Muscle of arm (tissue), 12 donors: ENCODE data around the gene ANKS3. TPM values are rescaled to one million over a fixed set of nuclear protein-coding genes. Genes with fewer than 3 reads are reported as not detected.

Experiments used
- DNase-seq: peaks from one replicate; pipeline ENCODE4 v3.0.0-alpha.2; 2013
- polyA plus RNA-seq, 12 donors: library from polyadenylated mRNA; unstranded; fragments of 120-200 nt; gene quantifications; one replicate each; pipeline ENCODE4 v1.2.1, GENCODE V29; 2013; ENCODE audit not compliant: insufficient read length in 12 of 12

Gene ANKS3
- polyA plus RNA-seq, 12 donors: 8.3 to 20.2 (median 12.7) TPM; not detected in 1

DNA sequence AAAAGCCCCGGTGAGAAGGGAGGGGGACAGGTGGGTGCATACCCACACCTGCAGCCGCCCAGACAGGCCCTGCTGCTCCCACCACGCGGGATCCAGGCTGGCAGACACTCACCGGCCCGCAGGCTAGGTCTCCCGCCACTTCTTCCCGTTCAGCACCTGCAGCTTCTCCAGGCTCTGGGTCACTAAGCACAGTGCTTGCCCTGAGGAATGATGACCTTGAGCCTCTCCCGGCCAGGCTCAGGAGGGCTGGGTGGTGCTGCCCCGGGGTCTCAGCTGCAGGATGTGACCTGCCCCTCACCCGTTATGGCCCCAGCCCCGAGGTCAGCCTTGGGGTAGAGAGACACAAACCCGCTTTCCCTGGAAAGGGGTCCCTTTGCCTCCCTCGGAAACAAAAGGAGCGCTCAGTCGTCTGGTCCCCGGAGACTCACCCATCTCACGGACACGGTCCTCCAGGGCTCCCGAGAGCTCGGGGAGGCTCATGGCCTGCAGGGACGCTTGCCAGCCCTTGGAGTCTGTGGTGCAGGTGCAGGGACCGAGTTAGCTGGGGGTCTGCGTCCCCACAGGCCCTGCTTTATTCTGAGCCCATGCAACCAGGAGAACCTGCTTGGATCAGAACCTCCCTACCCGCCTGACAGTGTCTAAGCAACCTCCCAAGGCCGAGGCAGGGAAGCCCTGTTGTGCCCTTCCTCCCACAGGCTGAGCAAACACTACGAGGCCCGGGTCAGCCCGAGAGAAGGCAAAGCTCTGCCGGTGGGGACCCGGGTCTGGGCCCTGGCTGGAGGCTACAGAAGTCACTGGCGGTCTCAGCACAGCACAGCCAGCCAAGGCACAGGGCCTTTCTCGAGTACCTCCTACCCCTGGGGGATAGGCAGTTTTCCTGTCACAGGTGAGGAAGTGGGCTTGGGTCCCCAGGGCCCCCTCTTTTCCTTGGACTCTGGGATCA is 36.9 kb downstream of the ANKS3 start:
- no peak for DNase-seq

DNA sequence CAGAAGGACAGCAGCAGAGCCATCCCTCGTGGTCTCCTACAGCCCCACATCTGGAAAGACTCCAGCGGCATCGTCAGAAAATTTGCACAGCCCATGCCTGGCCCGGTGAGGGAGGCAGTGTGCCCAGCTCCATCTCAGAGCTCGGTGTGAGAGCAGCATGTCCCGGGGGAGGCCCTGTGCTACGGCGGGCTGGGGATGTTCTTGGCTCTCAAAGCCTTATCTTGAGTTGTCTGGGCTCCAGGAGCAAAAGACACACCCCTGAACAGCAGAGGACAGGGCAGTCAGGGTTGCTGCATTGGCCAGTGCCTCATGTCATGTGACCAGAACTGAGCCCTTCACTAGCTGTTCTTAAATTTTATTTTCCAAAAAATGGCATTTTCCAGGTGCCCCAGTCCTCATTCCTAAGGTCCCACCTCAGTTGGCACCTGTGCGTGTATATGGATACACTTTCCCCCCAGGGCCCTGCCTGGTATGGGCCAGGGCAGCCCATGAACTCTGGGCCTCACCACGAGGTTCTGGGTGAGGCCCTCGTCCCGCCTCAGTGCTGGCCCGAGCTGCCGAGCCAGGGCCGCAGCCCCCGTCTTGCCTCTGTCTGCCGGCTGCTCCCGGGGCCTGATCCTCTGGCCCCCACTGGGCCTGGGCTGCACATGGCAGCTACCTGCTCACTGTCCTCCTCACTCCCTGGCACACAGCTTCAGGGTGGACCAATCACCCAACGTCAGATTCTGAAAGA is 37.7 kb downstream of the ANKS3 start:
- DNase-seq: no peak

DNA sequence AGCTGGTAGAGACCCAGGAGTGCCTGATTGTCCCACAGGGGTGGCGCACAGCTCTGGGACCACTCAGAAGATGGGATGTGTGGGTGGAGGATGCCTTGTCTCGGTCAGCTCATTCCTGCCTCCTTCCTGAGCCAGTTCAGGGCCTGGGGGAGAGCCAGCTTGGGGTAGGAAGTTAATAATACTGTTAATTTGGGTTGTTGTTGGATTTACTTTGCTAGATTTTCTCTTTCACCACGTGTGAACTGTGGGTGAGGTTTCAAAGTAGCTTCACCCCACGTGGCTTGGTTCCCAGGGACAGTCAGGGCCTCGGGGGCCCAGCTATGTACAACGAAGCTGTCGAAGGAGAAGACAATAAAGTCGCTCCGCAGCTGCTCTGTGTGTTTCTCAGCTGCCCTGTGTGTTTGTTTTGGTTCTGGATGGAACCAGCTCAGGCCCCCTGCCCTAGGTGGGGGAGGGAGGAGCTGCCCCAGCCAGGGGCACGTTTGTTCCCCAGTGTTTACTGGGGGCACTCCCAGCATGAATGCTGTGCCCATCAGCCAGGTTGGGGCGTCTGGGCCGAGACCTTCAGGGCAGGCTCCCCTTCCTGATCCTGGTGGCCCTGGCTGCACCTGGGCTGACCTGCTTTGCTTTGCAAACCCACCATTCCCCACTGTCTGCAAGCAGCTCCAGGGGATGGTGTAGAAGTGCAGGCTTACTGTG is 38.4 kb downstream of the ANKS3 start:
- DNase-seq: no peak

DNA sequence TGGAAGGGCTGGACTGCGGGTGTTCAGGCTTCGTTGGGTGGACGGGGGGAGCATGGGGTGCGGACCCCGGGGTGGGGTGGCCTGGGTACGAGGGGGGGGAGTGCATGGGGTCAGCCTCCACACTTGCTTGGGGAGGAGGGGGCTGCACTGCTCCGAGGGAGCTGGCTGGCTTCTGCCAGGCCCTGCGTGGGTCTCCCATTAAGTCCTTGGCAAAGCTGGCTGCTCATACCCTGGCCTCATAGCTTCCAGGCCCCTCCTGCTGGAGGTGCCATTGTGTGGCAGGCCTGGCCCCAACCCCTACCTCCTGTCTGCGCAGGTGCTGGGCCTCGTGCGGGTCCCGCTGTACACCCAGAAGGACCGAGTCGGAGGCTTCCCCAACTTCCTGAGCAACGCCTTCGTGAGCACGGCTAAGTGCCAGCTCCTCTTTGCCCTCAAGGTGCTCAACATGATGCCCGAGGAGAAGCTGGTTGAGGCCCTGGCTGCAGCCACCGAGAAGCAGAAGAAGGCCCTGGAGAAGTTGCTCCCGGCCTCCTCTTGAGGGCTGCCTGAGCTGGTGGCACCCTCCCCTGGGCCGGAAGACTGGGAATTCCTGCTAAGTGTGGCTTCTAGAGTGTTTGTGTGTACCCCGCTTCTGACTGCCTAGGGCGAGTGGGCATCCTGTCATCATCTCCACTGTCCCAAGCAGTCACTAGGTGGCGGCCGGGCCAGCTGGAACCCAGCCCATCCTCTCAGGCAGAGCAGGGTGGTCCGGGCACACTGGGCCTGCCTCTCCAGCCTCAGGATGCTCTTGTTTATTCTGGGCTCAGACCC is 39.2 kb downstream of the ANKS3 start:
- no peak for DNase-seq

DNA sequence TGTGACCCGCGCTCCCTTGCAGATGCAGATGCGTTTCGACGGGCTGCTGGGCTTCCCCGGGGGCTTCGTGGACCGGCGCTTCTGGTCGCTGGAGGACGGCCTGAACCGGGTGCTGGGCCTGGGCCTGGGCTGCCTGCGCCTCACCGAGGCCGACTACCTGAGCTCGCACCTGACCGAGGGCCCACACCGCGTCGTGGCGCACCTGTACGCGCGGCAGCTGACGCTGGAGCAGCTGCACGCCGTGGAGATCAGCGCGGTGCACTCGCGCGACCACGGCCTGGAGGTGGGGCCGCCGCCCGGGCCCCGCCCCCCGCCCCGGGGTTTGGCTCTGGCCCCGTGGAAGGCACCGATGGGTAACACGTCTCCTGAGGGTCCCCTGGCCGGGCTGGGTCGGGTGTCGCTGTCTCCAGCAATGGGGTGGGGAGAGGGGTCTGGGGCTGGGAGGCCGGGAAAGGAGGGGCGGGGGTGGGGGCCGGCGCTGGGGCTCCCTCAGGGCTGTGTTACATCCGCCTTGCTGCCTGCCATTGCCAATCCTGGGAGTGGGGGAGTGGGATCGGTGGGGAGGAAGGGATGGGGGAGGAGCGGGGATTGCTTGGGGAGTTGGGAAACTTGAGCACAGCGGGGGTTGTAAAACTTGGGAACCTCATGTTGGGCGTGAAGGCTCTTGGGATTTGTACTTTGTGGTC is 40.0 kb downstream of the ANKS3 start:
- no peak for DNase-seq

DNA sequence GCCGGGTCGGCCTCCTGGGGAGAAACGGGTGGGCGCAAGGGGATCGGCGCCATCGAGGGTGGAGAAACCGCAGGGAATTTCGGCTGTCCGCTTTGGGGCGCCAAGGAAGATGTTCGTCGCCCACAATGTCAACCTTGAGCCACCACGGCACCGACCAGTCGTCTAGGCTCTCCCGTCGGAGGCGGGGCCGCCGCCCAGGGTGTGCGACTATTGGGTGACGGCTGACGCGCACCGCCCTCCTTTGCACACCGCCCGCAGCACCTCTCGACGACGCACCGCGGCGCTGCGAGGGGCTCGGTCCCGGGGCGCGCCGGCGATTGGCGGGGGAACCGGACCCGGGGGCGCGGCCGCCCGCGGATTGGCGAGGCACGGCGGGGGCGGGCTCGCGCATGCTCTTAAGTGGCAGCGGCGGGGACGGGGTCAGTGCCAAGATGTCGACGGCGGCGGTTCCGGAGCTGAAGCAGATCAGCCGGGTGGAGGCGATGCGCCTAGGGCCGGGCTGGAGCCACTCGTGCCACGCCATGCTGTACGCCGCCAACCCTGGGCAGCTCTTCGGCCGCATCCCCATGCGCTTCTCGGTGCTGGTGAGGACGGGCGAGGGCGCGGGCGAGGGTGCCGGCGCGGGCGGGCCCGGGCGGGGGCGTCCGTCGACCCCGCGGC is 40.6 kb downstream of the ANKS3 start, which contains the start of gene NUDT16L1:
NUDT16L1 (plus strand) TSS at position 267 of the 660 bp plus-strand sequence; CDS start at position 432, 165 bp downstream.
- DNase-seq: peak; percentile 94

DNA sequence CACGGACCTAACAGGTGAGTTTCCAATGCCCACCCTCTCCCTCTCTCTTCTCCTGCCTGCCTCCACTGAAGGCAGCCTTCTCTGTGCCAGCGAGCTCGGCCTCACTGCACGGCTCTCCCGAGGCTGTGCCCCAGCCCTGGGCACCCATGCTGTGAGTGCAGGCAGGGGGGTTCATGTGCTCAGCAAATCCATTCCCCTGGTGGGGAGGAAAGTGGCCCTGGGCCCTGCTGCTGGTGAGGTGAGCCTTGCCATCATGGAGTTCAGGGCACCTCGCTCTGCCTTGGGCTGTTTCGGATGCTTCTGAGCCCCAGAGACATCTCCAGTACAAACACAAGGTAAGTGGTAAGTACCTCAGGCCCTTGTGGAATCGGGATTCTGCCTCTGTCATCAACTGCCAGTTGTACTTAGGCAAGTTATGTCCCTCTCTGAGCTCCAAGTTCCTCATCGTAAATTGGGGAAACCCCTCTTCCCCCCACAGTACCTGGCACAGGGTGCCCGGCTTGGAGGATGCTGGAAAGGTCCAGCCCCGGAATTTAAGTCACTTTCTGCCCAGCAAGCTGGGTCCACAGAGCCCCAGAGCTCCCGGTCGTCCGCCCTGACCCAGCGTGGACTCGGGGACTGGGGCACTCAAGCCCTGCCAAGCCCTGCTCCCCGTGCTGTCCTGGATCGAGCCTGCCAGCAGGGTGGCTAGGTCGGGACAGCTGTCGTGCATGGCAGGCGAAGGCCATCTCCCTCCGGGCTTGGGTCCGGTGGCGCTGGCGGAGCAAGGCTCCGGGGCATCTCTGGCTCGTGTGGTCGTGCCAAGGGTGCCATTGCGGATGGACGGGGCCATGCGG is 41.4 kb downstream of the ANKS3 start:
- DNase-seq: no peak

DNA sequence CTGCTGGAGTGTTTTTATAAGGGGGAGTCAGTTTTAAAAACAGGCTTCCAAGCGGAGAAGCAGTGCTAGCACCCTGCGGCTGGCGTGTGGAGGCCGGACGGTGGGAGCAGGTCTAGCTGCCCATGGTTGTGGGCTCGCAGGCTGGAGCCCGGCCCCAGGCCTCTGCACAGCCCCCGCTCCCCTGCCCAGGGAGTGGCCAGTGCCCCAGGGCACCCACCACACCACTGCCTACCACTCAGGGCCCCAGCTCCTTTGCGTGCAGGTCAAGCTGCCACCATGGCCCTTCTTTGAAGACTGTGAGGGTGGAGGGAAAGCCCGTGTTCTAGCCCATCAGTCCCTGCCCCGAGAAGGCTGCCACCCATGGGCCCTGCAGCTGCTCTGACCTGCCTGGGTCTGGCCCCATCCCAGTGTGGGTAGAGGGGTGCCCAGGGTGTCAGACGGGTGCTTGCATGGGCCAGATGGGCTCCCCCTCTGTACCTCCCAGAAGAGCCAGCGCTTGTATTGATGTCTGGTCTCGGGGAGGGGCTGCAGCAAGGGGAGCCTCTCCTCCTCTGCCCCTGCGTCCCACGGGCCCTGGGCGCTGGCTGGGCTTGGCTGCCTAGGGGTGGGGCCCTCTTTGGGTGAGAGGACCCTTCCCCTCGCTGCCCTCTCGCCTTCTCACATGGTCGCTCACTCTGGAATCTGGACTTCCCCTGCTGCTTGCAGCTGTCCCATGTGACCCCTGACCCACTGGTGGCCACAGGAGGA is 42.2 kb downstream of the ANKS3 start:
- no peak for DNase-seq

DNA sequence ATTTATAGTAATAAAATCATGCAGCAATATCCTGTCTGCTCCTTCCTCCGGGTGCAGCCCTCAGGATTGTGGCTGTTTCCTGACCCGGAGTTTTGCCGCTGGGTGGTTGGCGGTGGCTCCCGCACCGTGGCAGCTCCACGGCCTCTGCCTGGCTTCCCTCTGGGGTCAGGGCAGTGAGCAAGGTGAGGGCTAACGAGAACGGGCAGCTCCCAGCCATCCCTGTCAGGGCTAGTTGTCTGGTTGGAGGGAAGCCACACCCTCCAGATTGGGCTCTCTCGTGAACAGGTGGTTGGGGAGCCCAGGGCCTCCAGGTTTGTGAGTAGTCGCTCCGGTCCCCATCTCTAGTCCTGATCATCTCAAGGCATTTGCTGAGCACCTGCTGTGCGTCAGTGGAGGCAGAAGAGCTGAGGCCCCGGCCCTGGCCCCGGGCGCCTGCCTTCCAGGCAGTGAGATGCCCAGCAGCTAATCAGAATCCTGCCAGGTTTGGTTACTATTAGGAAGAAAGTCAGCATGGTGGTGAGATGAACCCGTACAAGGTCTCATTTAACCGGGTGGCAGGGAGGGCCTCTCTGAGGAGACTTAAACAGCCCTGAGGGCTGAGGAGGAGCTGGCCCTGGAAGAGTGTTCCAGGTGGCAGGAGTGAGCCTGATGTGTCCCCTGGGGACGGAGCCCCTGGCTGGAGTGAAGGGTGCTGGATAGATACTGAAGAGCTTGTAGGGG is 43.0 kb downstream of the ANKS3 start:
- no peak for DNase-seq

DNA sequence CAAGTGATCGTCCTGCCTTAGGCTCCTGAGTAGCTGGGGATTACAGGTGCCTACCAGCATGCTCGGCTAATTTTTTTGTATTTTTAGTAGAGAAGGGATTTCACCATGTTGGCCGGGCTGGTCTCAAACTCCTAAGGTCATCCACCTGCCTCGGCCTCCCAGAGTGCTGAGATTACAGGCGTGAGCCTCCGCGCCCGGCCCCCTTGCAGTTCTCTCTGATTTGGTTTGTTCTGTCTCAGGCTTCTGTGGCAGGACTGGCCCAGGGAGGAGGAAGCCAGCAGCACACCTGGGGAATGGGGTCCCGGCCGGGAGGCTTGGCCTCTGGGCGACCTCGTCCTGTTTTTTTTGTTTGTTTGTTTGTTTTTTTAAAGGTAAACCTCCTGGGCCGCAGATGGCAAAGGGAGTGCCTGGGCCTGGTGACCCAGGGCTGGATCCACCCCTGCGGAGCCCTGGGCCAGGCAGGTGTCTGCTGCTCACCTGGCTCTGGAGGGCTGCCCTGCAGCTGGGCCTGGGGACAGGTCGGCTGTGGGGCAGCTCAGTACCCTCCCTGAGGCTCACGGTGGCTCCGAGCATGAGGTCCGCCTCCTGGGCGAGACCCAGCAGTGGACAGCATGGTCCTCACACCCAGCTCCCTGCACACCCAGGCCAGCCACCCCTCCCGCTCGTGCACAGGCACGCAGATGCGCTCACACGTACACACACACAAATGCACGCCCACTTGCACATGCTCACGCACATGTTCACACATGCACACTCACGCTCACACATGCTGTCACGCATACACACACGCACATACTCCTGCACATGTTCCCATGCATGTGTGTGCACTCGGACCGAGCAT is 44.0 kb downstream of the ANKS3 start:
- DNase-seq: no peak

DNA sequence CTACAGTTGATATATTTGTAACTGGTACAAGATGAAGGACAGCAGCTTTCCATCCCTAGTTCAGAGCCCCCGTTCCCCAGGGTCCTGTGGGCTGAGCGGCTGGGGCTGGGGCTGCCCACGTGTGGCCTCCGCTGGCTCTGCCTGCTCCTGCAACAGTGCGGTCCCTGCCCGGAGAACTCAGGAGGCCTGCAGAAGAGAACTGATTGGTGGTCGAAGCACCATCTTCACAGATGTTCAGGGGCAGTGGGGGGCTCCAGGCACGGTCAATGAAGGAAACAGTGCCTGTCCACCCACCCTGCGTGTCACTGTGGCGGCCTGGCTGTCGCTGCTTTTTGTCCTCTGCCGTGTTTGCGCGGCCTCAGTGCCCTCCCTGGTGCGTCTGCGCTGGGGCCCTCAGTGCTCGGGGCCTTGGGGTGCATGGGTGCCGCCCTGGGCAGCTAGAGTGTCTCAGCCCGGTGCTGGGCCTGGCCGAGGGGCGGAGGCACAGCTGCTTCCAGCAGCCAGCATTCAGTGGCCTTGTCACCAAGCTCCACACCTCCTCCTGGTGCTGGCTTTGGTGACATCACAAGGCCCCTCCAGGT is 44.9 kb downstream of the ANKS3 start:
- DNase-seq: no peak

DNA sequence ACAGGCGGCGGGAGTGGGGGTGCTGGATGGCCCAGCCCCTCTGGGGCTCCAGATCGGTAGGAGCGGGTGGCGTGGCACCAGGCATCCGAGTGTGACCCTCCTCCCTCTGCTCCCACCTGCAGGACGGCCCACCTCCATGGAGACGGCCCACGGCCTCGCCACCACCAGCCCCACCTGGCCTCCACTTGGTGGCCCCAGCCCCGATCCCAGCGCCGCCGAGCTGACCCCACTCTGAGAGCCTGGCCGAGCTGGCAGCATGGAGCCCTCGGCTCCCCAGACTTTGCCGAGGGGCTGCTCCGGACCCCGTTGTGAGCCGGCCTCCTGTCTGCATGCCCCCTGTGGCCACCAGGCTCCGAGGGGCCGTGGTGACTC is 45.4 kb downstream of the ANKS3 start:
- DNase-seq: no peak

DNA sequence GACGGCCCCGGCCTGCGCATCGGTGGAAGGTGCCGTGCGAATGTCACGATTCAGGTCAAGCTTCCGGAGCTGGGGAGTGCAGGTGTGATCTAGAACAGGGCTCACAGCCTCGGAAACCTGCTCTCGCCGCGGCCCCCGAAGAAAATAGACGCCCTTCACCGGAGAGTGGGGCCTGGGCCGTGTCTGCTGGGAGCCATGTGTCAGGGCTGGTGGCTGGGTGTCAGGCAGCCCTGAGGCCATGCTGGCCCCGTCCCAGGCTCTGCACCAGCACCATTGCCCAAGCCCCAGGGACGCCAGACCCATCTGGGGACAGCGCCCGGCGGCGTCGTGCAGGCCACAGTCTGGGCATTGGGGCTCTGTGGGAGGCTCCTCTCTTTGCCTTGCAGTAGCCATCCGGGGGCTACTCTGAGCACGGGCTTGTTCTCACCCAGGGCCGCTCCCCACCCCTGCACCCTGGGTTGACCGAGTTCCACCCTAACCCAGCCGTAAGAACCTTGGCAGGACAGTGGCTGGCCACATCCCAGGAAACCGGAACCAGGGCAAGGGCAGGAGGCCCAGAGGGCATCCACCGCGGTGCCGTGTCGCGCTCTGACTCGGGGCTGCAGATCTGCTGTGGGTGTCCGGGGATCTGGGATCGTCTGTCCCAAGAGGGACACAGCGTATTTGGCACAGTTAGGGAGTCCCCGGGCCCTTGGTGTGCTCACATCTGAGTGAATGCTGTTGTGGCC is 46.0 kb downstream of the ANKS3 start:
- DNase-seq: no peak

DNA sequence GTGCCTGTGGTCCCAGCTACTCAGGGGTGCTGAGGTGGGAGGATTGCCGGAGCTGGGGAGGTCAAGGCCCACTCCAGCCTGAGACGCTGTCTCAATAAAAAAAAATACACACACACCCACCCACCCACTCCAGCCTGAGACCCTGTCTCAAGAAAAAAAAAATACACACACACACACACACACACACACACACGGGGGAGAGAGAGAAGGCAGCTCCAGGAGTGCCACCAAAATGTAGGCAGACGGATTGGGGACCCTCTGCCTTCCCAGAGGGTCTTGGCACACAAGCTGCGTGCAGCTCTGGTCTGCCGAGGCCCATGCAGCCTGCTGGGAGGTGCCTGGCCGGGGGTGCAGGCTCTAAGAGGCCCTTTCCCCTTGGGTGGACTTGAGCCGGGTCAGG is 46.7 kb downstream of the ANKS3 start:
- DNase-seq: no peak

DNA sequence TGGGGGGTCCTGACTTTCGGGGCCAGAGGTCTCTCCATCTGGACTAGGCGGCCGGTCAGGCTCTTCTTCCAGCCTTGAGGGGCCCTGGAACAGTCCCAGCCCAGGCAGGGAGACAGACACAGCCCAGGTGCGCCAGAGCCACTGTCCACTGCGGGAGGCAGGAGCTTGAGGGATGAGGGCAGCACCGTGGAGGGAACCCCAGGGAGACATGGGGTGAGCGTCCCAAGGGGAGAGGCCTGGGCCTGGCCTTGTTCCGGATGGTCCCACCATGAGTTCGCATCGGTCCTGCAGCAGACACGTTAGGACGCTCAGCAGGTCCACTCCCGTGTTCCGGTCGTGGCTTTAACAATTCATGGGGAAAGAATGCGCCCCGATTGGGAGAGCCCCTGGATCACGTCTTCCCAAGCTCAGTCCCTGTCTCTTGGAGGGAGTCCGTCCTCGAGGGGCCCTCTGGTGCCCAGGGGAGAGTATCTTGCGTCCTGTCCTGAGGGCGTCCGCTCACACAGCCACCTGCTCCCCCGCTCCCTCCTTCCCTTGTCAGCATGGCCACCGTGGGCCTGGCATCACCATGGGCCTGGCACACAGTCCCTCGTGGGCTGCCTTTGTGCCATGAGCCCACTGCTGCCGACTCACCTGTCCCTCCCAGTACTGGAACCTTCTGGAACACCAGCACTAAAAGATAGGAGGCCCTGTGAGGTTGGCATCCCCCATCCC is 47.4 kb downstream of the ANKS3 start:
- DNase-seq: no peak
